ENCODE measurements around the gene LAMC3.
"Not testable (repeated sequence)": the region's sequence is repeated elsewhere in the genome, so short reads cannot be mapped to it uniquely, and the experiment has no call there.

Gene LAMC3

GRCh38 chr9:131028931-131029573 is 20.1 kb downstream of the LAMC3 start:
- DNase-seq (ENCODE audit: low spot score) = no peak

- DNase-seq (ENCODE audit: low spot score) = no peak
Measured at GRCh38 chr9:131029574-131029952, 20.6 kb downstream of the LAMC3 start.

GRCh38 chr9:131030239-131031004 is 21.4 kb downstream of the LAMC3 start:
- no peak for DNase-seq (ENCODE audit: low spot score)

GRCh38 chr9:131031005-131031641 is 22.1 kb downstream of the LAMC3 start:
- DNase-seq (ENCODE audit: low spot score) = no peak

- no peak for DNase-seq (ENCODE audit: low spot score)
Measured at GRCh38 chr9:131031642-131032005, 22.6 kb downstream of the LAMC3 start.

GRCh38 chr9:131032384-131032783 is 23.4 kb downstream of the LAMC3 start:
- no peak for DNase-seq (ENCODE audit: low spot score)

- DNase-seq (ENCODE audit: low spot score) = no peak
Measured at GRCh38 chr9:131033269-131034224, 24.6 kb downstream of the LAMC3 start.

GRCh38 chr9:131034268-131034667 is 25.3 kb downstream of the LAMC3 start:
- no peak for DNase-seq (ENCODE audit: low spot score)

- DNase-seq (ENCODE audit: low spot score) = not testable (repeated sequence)
Measured at GRCh38 chr9:131034749-131035148, 25.8 kb downstream of the LAMC3 start.

GRCh38 chr9:131035548-131035947 is 26.6 kb downstream of the LAMC3 start:
- no peak for DNase-seq (ENCODE audit: low spot score)

GRCh38 chr9:131036071-131036470 is 27.1 kb downstream of the LAMC3 start:
- no peak for DNase-seq (ENCODE audit: low spot score)

GRCh38 chr9:131036529-131037334 is 27.8 kb downstream of the LAMC3 start:
- DNase-seq (ENCODE audit: low spot score) = no peak

GRCh38 chr9:131037335-131038255 is 28.6 kb downstream of the LAMC3 start:
- no peak for DNase-seq (ENCODE audit: low spot score)

GRCh38 chr9:131038256-131039128 is 29.5 kb downstream of the LAMC3 start:
- DNase-seq (ENCODE audit: low spot score) = no peak

GRCh38 chr9:131039129-131039954 is 30.4 kb downstream of the LAMC3 start:
- DNase-seq (ENCODE audit: low spot score) = no peak

GRCh38 chr9:131042666-131043065 is 33.7 kb downstream of the LAMC3 start:
- DNase-seq (ENCODE audit: low spot score) = no peak

GRCh38 chr9:131043087-131043486 is 34.1 kb downstream of the LAMC3 start:
- DNase-seq (ENCODE audit: low spot score) = no peak

- no peak for DNase-seq (ENCODE audit: low spot score)
Measured at GRCh38 chr9:131043646-131044045, 34.7 kb downstream of the LAMC3 start.

All from AG08396 (cell line).